Glutamatergic neuron (in vitro differentiated cells): ENCODE results near the gene YAP1. TPM values are rescaled to one million over a fixed set of nuclear protein-coding genes. Genes with fewer than 3 reads are reported as not detected.

Experiments
- DNase-seq: peaks from one replicate; pipeline ENCODE4 v3.0.0; 2022
- H3K27ac Mint-ChIP-seq: one replicate; pipeline ENCODE4 v1.8.0; 2020; ENCODE audit warnings: mild to moderate bottlenecking, mixed read lengths, inconsistent platforms; ENCODE audit not compliant: unreplicated experiment
- H3K27me3 Mint-ChIP-seq: one replicate; pipeline ENCODE4 v1.8.0; 2020; ENCODE audit warnings: mild to moderate bottlenecking, moderate library complexity, mixed read lengths, inconsistent platforms; ENCODE audit not compliant: unreplicated experiment
- H3K36me3 Mint-ChIP-seq: one replicate; pipeline ENCODE4 v1.8.0; 2020; ENCODE audit warnings: mild to moderate bottlenecking, mixed read lengths, inconsistent platforms; ENCODE audit not compliant: unreplicated experiment
- H3K4me1 Mint-ChIP-seq: one replicate; pipeline ENCODE4 v1.8.0; 2020; ENCODE audit warnings: mild to moderate bottlenecking, low read depth, mixed read lengths, inconsistent platforms; ENCODE audit not compliant: unreplicated experiment
- H3K4me3 Mint-ChIP-seq: one replicate; pipeline ENCODE4 v1.8.0; 2020; ENCODE audit warnings: mild to moderate bottlenecking, mixed read lengths, inconsistent platforms; ENCODE audit not compliant: unreplicated experiment
- H3K9me3 Mint-ChIP-seq: one replicate; pipeline ENCODE4 v1.8.0; 2020; ENCODE audit warnings: mild to moderate bottlenecking, moderate library complexity, mixed read lengths, inconsistent platforms; ENCODE audit not compliant: unreplicated experiment
- total RNA-seq: library from RNA; stranded (reverse); fragmentation: NEBNext Ultra II Directional; extraction: Animal tissue kit (Norgen Biotek cat#: 25700); gene quantifications from one replicate; pipeline ENCODE4 v1.2.1, GENCODE V29; 2021; ENCODE audit not compliant: unreplicated experiment
- TF ChIP-seq, protein P1 (sequence below): fragments of 200-600 bp; sonication (generic); IDR thresholded peaks from one replicate; pipeline ENCODE4 v1.5.0; 2021; ENCODE audit not compliant: partially characterized antibody, unreplicated experiment

YAP1 gene
- total RNA-seq, 1 donor from 2014 or later: 1.3 TPM

GRCh38 chr11:102148059-102148458 is 37.8 kb downstream of the YAP1 start:
- no peaks in the 10 kb centered on the region for H3K9me3 Mint-ChIP-seq
- H3K36me3 Mint-ChIP-seq: no peaks in the 10 kb centered on the region
- DNase-seq: no peak
- H3K4me3 Mint-ChIP-seq: no peak overlapping the region
- no peak overlapping the region for H3K27ac Mint-ChIP-seq
- TF ChIP-seq, protein P1, sequence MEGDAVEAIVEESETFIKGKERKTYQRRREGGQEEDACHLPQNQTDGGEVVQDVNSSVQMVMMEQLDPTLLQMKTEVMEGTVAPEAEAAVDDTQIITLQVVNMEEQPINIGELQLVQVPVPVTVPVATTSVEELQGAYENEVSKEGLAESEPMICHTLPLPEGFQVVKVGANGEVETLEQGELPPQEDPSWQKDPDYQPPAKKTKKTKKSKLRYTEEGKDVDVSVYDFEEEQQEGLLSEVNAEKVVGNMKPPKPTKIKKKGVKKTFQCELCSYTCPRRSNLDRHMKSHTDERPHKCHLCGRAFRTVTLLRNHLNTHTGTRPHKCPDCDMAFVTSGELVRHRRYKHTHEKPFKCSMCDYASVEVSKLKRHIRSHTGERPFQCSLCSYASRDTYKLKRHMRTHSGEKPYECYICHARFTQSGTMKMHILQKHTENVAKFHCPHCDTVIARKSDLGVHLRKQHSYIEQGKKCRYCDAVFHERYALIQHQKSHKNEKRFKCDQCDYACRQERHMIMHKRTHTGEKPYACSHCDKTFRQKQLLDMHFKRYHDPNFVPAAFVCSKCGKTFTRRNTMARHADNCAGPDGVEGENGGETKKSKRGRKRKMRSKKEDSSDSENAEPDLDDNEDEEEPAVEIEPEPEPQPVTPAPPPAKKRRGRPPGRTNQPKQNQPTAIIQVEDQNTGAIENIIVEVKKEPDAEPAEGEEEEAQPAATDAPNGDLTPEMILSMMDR: no peak
- peaks cover 2% of the 10 kb centered on the region for H3K27me3 Mint-ChIP-seq
- H3K4me1 Mint-ChIP-seq: no peaks in the 10 kb centered on the region

DNA sequence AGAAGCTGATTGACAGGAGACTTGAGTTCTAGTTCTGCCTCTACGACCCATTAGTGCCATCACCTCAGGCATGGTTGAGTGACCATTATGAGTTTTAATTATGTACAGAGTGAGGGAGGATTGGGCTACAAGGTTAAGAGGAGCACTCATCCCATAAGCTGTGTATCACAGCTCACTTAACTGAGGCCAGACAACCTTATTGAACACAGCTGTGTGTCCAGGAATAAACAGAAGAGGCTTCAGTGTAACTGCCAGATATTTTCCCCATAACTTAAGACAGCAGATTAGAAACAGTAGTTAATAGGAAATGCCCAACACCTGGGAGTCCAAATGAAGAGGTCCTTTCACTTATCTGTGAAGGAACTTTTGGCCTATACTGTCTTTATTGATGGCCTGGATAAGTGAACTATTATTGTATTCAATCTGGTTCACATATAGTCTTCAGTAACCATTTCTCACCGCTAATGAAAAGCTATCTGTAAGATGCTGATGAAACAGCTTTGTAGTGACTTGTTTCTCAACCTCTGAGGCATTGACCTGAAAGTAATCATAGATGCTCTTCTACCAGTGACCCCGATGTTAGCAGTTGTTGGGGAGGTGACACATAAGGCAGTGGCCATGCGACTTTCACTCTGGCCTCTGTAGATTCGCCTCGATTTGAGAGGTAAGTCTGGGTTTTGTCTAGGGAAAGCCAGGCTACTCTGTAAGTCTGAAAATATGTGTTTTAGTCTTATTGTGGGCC is 41.7 kb downstream of the YAP1 start:
- TF ChIP-seq, protein P1: no peak
- H3K27ac Mint-ChIP-seq: no peak overlapping the region
- H3K9me3 Mint-ChIP-seq: no peaks in the 10 kb centered on the region
- H3K4me3 Mint-ChIP-seq: no peak overlapping the region
- DNase-seq: no peak
- no peaks in the 10 kb centered on the region for H3K4me1 Mint-ChIP-seq
- H3K27me3 Mint-ChIP-seq: no peaks in the 10 kb centered on the region
- no peaks in the 10 kb centered on the region for H3K36me3 Mint-ChIP-seq

DNA sequence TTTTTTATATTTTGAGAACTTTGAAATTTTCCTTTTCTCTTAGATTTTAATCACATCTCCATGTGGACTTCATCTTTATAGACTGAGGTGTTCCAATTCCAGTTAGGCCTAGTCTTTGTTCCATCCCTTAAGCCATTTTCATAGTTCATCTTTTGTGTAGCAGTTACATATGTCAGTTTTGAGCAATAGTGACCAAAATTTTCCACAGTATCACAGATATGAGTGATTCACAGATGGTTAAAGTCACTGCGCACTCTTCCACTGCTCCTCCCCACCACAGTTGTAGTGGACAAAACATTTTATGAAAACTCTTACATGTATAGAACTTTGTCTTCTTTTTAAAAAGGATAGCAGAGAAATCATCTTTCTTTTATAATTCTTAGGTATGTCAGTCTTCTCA is 42.8 kb downstream of the YAP1 start:
- Mint-ChIP-seq H3K27ac (no peak overlapping the region), H3K9me3 (no peaks in the 10 kb centered on the region), H3K4me3 (no peak overlapping the region), H3K36me3 (no peaks in the 10 kb centered on the region), H3K27me3 (no peaks in the 10 kb centered on the region), H3K4me1 (no peaks in the 10 kb centered on the region)
- DNase-seq: no peak
- TF ChIP-seq, protein P1: no peak

DNA sequence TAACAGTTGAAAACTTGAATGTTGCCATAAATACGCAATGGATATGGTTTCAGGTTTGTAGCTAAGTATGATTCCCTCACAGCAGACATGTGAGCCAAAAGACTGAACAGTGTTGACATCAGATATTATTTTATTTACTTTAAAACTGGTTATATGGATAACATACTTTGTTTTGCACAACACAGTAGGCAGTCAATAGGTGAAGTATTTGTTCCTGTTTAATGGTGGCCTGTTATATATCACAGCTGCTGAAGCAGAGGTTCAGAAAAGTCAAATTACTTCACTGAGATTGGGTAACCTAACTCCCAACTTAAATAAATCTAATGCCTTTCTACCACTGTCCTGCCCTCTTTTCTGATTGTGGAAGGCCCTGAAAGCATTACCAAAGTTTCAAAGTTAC is 44.6 kb downstream of the YAP1 start:
- no peaks in the 10 kb centered on the region for H3K36me3 Mint-ChIP-seq
- TF ChIP-seq, protein P1: no peak

DNA sequence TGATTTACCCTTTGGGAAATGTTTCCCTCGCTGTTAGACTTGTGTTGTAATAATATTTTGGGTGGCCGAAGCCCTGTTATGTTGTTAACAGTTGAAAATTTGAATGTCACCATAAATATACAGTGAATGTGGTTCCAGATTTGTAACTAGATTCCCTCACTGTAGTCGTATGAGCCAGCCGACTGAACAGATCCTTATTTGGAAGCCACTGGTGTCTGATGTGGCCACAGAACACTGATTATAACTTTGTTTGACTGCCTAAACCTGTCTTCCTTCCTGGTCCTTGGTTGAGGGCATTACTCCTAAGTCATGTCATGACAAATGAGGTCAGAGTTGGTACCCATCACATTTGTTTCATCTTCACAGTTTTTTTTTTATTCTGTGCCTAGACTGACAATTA is 45.4 kb downstream of the YAP1 start:
- DNase-seq: no peak
- no peak overlapping the region for H3K4me3 Mint-ChIP-seq
- H3K27me3 Mint-ChIP-seq: no peaks in the 10 kb centered on the region
- H3K36me3 Mint-ChIP-seq: no peaks in the 10 kb centered on the region
- no peak overlapping the region for H3K27ac Mint-ChIP-seq
- H3K4me1 Mint-ChIP-seq: no peaks in the 10 kb centered on the region
- H3K9me3 Mint-ChIP-seq: no peaks in the 10 kb centered on the region
- TF ChIP-seq, protein P1: no peak

More for the DNA sequence above, 44.6 kb downstream of the YAP1 start:
- H3K9me3 Mint-ChIP-seq: no peaks in the 10 kb centered on the region
- no peaks in the 10 kb centered on the region for H3K27me3 Mint-ChIP-seq
- H3K4me1 Mint-ChIP-seq: no peaks in the 10 kb centered on the region
- no peak for DNase-seq
- H3K27ac Mint-ChIP-seq: no peak overlapping the region
- H3K4me3 Mint-ChIP-seq: no peak overlapping the region
